Left ventricle myocardium inferior (tissue), 1 donor: Measurements from ENCODE around the gene SORD. TPM values are rescaled to one million over a fixed set of nuclear protein-coding genes. Genes with fewer than 3 reads are reported as not detected.
"Not testable (repeated sequence)": the region's sequence is repeated elsewhere in the genome, so short reads cannot be mapped to it uniquely, and the experiment has no call there.

Experiments used
- DNase-seq: peaks from one replicate; pipeline ENCODE4 v3.0.0-alpha.2; 2020
- H3K27ac ChIP-seq: fragments of 200-600 bp; replicated peaks from 2 replicates; pipeline ENCODE4 v1.8.0; 2021
- H3K27me3 ChIP-seq: fragments of 200-600 bp; 2 replicates; pipeline ENCODE4 v1.8.0; 2021; ENCODE audit warnings: low read depth
- H3K36me3 ChIP-seq: fragments of 200-600 bp; 2 replicates; pipeline ENCODE4 v1.8.0; 2021
- H3K4me1 ChIP-seq: fragments of 200-600 bp; 2 replicates; pipeline ENCODE4 v1.8.0; 2021
- H3K4me3 ChIP-seq: fragments of 200-600 bp; 2 replicates; pipeline ENCODE4 v1.8.0; 2021; ENCODE audit warnings: mild to moderate bottlenecking, moderate library complexity
- H3K9me3 ChIP-seq: fragments of 200-600 bp; replicated peaks from 2 replicates; pipeline ENCODE4 v1.8.0; 2021
- CTCF ChIP-seq: fragments of 200-600 bp; IDR thresholded peaks from 2 replicates; pipeline ENCODE4 v1.8.0; 2021; ENCODE audit warnings: antibody characterized with exemption, mild to moderate bottlenecking, borderline replicate concordance
- intact Hi-C: fragments of 100-400 bp; cut with micrococcal nuclease; formaldehyde crosslinking; loops from one replicate; pipeline ENCODE4 v1.11.0; 2022
- total RNA-seq: library from RNA; stranded (reverse); fragmentation: NEBNext Ultra II Directional; extraction: Animal tissue kit (Norgen Biotek cat#: 25700); gene quantifications from one replicate; pipeline ENCODE4 v1.2.1, GENCODE V29; 2021
- donor health status: DM: no; HTN: yes; CAD: no; lungs with severe emphysema.

Gene SORD
- total RNA-seq, 1 donor from 2014 or later, result 13.6 TPM

GRCh38 chr15:45041538-45041937, 18.5 kb downstream of the SORD start:
- H3K4me3 ChIP-seq, DNase-seq, H3K36me3 ChIP-seq, H3K27me3 ChIP-seq, intact Hi-C loops, H3K27ac ChIP-seq, H3K9me3 ChIP-seq, H3K4me1 ChIP-seq: not testable (repeated sequence)
- peak; percentile 28 for TF ChIP-seq CTCF

- DNase-seq, H3K27me3 ChIP-seq, H3K27ac ChIP-seq, H3K36me3 ChIP-seq, H3K4me1 ChIP-seq, H3K4me3 ChIP-seq, intact Hi-C loops, H3K9me3 ChIP-seq: not testable (repeated sequence)
These were observed 19.9 kb downstream of the SORD start for GRCh38 chr15:45042859-45043258.

- H3K36me3 ChIP-seq, result peaks cover 12% of the 10 kb centered on the region
- DNase-seq, H3K4me1 ChIP-seq, H3K4me3 ChIP-seq, H3K27ac ChIP-seq, H3K27me3 ChIP-seq, intact Hi-C loops, H3K9me3 ChIP-seq: not testable (repeated sequence)
These were observed 21.3 kb downstream of the SORD start for GRCh38 chr15:45044270-45044669.

GRCh38 chr15:45048449-45048793, 25.4 kb downstream of the SORD start:
- DNase-seq, intact Hi-C loops, H3K4me1 ChIP-seq, H3K27me3 ChIP-seq, H3K27ac ChIP-seq, H3K4me3 ChIP-seq: not testable (repeated sequence)
- Histone ChIP-seq H3K9me3 (peaks cover 11% of the 10 kb centered on the region), H3K36me3 (peaks cover 12% of the 10 kb centered on the region)

GRCh38 chr15:45048794-45049631, 26.0 kb downstream of the SORD start:
- peaks cover 11% of the 10 kb centered on the region for H3K9me3 ChIP-seq
- no peak for DNase-seq
- peaks cover 12% of the 10 kb centered on the region for H3K36me3 ChIP-seq
- TF ChIP-seq CTCF, result no peak
- intact Hi-C loops, result no loop called here
- no peaks in the 10 kb centered on the region for H3K4me1 ChIP-seq
- no peak overlapping the region for H3K4me3 ChIP-seq
- H3K27me3 ChIP-seq, result no peaks in the 10 kb centered on the region
- H3K27ac ChIP-seq, result peak overlapping the region; percentile 28

- Histone ChIP-seq H3K36me3 (peaks cover 12% of the 10 kb centered on the region), H3K4me1 (no peaks in the 10 kb centered on the region), H3K4me3 (no peak overlapping the region), H3K9me3 (peaks cover 11% of the 10 kb centered on the region), H3K27me3 (no peaks in the 10 kb centered on the region), H3K27ac (no peak overlapping the region)
- TF ChIP-seq CTCF, result no peak
- intact Hi-C loops, result no loop called here
- no peak for DNase-seq
These were observed 27.6 kb downstream of the SORD start for GRCh38 chr15:45050587-45050986.

- H3K27me3 ChIP-seq, DNase-seq, H3K4me1 ChIP-seq, H3K27ac ChIP-seq, H3K4me3 ChIP-seq, intact Hi-C loops, H3K36me3 ChIP-seq: not testable (repeated sequence)
- H3K9me3 ChIP-seq, result peaks cover 11% of the 10 kb centered on the region
These were observed 29.7 kb downstream of the SORD start for GRCh38 chr15:45052676-45053075.

- not testable (repeated sequence) for H3K9me3 ChIP-seq
These were observed 36.0 kb downstream of the SORD start for GRCh38 chr15:45058690-45059675.

GRCh38 chr15:45062301-45062700, 39.3 kb downstream of the SORD start:
- DNase-seq, H3K9me3 ChIP-seq, H3K27ac ChIP-seq, H3K36me3 ChIP-seq, H3K4me1 ChIP-seq, intact Hi-C loops, H3K4me3 ChIP-seq, H3K27me3 ChIP-seq: not testable (repeated sequence)

More at GRCh38 chr15:45058690-45059675, 36.0 kb downstream of the SORD start:
- H3K27ac ChIP-seq, H3K4me1 ChIP-seq, intact Hi-C loops, H3K4me3 ChIP-seq, H3K36me3 ChIP-seq, H3K27me3 ChIP-seq, DNase-seq: not testable (repeated sequence)
